ENCODE results near the gene ZNF391. TPM values are rescaled to one million over a fixed set of nuclear protein-coding genes. Genes with fewer than 3 reads are reported as not detected.

Gene ZNF391
- total and polyA plus RNA-seq, 2 of the 4 experiments (the other 2 are of a cell fraction) = 0.18 to 0.22 TPM

GRCh38 chr6:27419363-27419762 lies 30.8 kb downstream of the ZNF391 start:
- Histone ChIP-seq H3K36me3 (ENCODE audit: control insufficient read depth, insufficient read depth, low read length) (no peaks in the 10 kb centered on the region), H3K27ac (ENCODE audit: insufficient read depth, low read length) (no peak overlapping the region), H3K4me1 (ENCODE audit: control insufficient read depth, insufficient read depth, low read length) (no peaks in the 10 kb centered on the region), H3K4ac (ENCODE audit: low read depth, low read length) (no peak overlapping the region), H3K9me1 (ENCODE audit: insufficient read depth, low read length) (no peaks in the 10 kb centered on the region), H2BK15ac (ENCODE audit: low read depth, low read length) (no peak overlapping the region), H3K9me3 (ENCODE audit: control insufficient read depth, insufficient read depth, low read length) (peaks cover 8% of the 10 kb centered on the region), H3K79me1 (ENCODE audit: low read depth in 1 of 2, low read length in 2 of 2) (no peaks in the 10 kb centered on the region), H4K20me1 (ENCODE audit: insufficient read depth, low read length) (no peaks in the 10 kb centered on the region), H3K4me2 (ENCODE audit: low read depth, low read length) (no peak overlapping the region), H2AK9ac (replicated peaks; ENCODE audit: low read depth, low read length, poor library complexity) (no peak overlapping the region), H2BK20ac (ENCODE audit: low read depth, low read length) (no peak overlapping the region), H4K5ac (ENCODE audit: low read depth, low read length) (no peak overlapping the region), H3K14ac (replicated peaks; ENCODE audit: low read depth, low read length) (no peak overlapping the region), H3K9ac (ENCODE audit: low read depth, low read length) (no peak overlapping the region), H3K23ac (ENCODE audit: low read depth, low read length) (no peak overlapping the region), H3K18ac (ENCODE audit: low read depth, low read length) (no peak overlapping the region), H3K4me3 (ENCODE audit: insufficient read depth, low read depth, low read length) (no peak overlapping the region), H2AFZ (replicated peaks; ENCODE audit: low read length, poor library complexity) (no peak overlapping the region), H2BK120ac (ENCODE audit: low read depth, low read length) (no peak overlapping the region), H4K8ac (ENCODE audit: low read depth in 2 of 2, low read length in 2 of 2) (no peak overlapping the region), H2BK5ac (ENCODE audit: low read depth, low read length, poor library complexity, severe bottlenecking) (no peak overlapping the region), H3K56ac (ENCODE audit: extremely low read depth, insufficient read depth, low read length) (no peak overlapping the region), H4K91ac (ENCODE audit: insufficient read depth, low read depth, low read length) (no peak overlapping the region), H3K27me3 (ENCODE audit: control insufficient read depth, insufficient read depth, low read length) (no peaks in the 10 kb centered on the region), H2AK5ac (ENCODE audit: low read depth, low read length) (no peak overlapping the region)
- DNase-seq (no peak), ATAC-seq (ENCODE audit: low read depth) (no peak)
- dilution Hi-C loops (cut with HindIII; ENCODE audit: low sequenced_read_pairs, unreplicated experiment) = no loop called here
- TF ChIP-seq BHLHE40 (IDR thresholded peaks at IDR 0.05; ENCODE audit: low read depth, low read length) = no peak
- no peak for TF ChIP-seq SMC3 (IDR thresholded peaks at IDR 0.05; ENCODE audit: low read depth, low read length)
- no peak for TF ChIP-seq CHD1 (IDR thresholded peaks at IDR 0.05; ENCODE audit: low read depth, low read length)
- TF ChIP-seq MXI1 (IDR thresholded peaks at IDR 0.05; ENCODE audit: borderline replicate concordance, low read depth, low read length) = no peak
- no peak for TF ChIP-seq CEBPB (IDR thresholded peaks at IDR 0.05; ENCODE audit: low read depth, low read length)
- TF ChIP-seq RCOR1 (IDR thresholded peaks at IDR 0.05; ENCODE audit: insufficient replicate concordance, low read length) = no peak
- no peak for TF ChIP-seq NFE2L2 (IDR thresholded peaks at IDR 0.05; ENCODE audit: low read depth, low read length)
- no peak for TF ChIP-seq MAZ (IDR thresholded peaks at IDR 0.05; ENCODE audit: borderline replicate concordance, low read depth, low read length)
- no peak for TF ChIP-seq FOS (IDR thresholded peaks at IDR 0.05; ENCODE audit: low read depth, low read length)
- TF ChIP-seq ELK1 (IDR thresholded peaks at IDR 0.05; ENCODE audit: borderline replicate concordance, low read depth, low read length) = no peak
- TF ChIP-seq MAFK (IDR thresholded peaks at IDR 0.05; ENCODE audit: low read depth, low read length) = no peak
- TF ChIP-seq RFX5 (IDR thresholded peaks at IDR 0.05; ENCODE audit: low read depth, low read length) = no peak
- TF ChIP-seq CTCF (conservative IDR thresholded peaks at IDR 0.05; ENCODE audit: low read depth, low read length) = no peak
- TF ChIP-seq, protein P1, sequence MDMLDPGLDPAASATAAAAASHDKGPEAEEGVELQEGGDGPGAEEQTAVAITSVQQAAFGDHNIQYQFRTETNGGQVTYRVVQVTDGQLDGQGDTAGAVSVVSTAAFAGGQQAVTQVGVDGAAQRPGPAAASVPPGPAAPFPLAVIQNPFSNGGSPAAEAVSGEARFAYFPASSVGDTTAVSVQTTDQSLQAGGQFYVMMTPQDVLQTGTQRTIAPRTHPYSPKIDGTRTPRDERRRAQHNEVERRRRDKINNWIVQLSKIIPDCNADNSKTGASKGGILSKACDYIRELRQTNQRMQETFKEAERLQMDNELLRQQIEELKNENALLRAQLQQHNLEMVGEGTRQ (IDR thresholded peaks at IDR 0.05; ENCODE audit: low read depth, low read length) = no peak
- TF ChIP-seq POLR2A (IDR thresholded peaks at IDR 0.05; ENCODE audit: low read depth, low read length) = no peak
- TF ChIP-seq RAD21 (IDR thresholded peaks at IDR 0.05; ENCODE audit: low read length) = no peak
- no TSS peak for BruUV-seq (replicated peaks)
- ChIA-PET CTCF (no interaction called here), POLR2A (ENCODE audit: unreplicated experiment) (no interaction called here)
- in situ Hi-C loops (cut with MboI; ENCODE audit: low sequenced_read_pairs) = no loop called here
- intact Hi-C loops (cut with micrococcal nuclease) = no loop called here
